ENCODE data around the gene MYO1B. TPM values are rescaled to one million over a fixed set of nuclear protein-coding genes. Genes with fewer than 3 reads are reported as not detected.
"Not testable (repeated sequence)": the region's sequence is repeated elsewhere in the genome, so short reads cannot be mapped to it uniquely, and the experiment has no call there.

Gene MYO1B
- polyA plus RNA-seq, 3 donors from 2014 or later: not detected

DNA sequence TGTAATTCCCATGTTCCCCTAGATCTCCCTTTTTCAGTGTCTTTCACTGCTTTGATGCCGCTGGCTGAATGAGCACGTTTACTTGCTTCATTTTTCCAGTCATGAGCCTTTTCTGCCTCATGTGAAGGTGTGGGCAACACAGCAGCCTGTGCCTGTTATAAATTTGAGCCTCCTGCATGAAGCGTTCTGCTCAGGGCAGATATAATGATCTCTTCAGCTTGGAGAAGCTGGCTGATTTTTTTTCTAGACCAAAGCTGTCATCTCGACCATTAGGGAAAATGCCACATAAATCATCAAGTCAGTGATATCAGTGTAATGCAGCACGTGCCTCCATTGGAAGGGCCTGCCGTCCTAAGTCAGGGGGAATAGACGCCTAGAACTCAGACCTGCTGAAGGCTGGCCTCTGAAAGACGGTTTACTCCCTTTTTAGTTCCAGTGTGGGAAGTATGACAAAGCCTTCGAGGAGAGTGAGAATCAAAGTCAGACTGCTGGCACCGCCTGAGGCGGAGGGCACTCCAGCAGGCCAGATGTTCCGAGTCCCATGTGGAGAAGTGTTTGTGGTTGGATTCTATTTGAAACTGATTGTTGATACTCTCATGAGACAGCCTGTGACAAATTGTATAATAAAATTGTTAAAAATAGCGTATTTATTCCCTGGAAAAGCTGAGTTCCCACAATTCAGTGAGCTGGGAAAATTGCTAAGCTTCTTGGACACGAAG is 196.5 kb downstream of the MYO1B start:
- Mint-ChIP-seq H3K27ac (no peak overlapping the region), H3K4me3 (no peak overlapping the region), H3K4me1 (no peaks in the 10 kb centered on the region), H3K9me3 (no peaks in the 10 kb centered on the region), H3K36me3 (no peaks in the 10 kb centered on the region), H3K27me3 (ENCODE audit: low read depth in 3 of 3) (peaks cover 0 to 2% (median 2%) of the 10 kb centered on the region in 3 donors)
- no peak for DNase-seq

DNA sequence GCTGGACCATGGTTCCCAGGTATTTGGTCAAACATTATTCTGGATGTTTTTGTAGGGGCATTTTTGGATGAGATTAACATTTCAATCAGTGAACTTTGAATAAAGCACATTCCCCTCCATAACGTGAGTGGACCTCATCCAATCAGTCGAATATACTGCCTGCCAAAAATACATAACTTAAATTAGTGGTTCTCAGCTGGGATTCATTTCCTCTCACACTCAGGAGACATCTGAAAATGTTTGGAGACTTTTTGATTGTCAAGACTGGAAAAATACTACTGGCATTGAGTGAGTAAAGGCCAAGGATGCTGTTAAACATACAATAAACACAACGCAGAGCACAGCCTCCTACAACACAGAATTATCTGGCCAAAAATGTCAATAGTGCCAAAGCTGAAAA is 198.2 kb downstream of the MYO1B start:
- peaks cover 2 to 3% (median 3%) of the 10 kb centered on the region in 3 donors for H3K27me3 Mint-ChIP-seq (ENCODE audit: low read depth in 3 of 3)
- DNase-seq: no peak

DNA sequence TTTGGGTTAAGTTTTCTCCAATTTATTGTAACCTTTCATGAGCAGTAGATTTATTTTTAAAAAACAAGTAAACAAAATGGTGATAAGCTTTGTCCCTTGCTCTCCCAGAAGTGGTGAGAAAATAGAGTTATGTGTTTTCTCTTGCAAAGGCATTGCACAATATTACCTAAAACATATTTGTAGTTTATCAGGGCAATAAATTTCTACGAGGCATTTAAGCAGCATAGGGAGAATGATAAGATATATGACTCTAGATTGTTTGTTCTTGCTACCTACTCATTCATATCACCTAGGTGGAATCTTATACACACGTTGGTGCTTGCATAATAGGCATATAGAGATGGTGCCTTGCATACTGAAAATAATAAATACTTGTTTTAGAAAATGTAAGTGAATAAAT is 201.7 kb downstream of the MYO1B start:
- Mint-ChIP-seq H3K4me3 (no peak overlapping the region), H3K27ac (no peak overlapping the region), H3K36me3 (no peaks in the 10 kb centered on the region), H3K4me1 (no peaks in the 10 kb centered on the region), H3K27me3 (ENCODE audit: low read depth in 3 of 3) (peaks cover 3 to 6% (median 5%) of the 10 kb centered on the region in 3 donors), H3K9me3 (peaks cover 0 to 1% (median 0%) of the 10 kb centered on the region in 6 donors)
- no peak for DNase-seq

More for the DNA sequence above, 198.2 kb downstream of the MYO1B start:
- peaks cover 0 to 1% (median 0%) of the 10 kb centered on the region in 6 donors for H3K9me3 Mint-ChIP-seq
- H3K4me1 Mint-ChIP-seq: no peaks in the 10 kb centered on the region
- no peak overlapping the region for H3K4me3 Mint-ChIP-seq
- no peak overlapping the region for H3K27ac Mint-ChIP-seq
- no peaks in the 10 kb centered on the region for H3K36me3 Mint-ChIP-seq

DNA sequence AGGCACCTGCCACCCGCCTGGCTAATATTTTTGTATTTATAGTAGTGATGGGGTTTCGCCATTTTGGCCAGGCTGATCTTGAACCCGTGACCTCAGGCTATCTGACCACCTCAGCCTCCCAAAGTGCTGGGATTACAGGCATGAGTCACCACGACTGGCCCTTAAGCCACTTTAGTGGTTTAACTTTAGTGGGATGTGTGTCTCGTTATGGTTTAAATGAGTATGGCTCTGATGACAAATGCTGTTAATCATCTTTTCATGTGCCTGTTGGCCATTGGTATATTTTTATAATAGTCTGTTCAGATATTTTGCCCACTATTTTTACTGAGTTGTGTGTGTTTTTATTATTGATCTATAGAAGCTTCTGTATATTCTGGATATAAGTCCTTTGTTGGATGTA is 205.9 kb downstream of the MYO1B start:
- H3K27me3 Mint-ChIP-seq (ENCODE audit: low read depth in 3 of 3): peaks cover 3 to 6% (median 5%) of the 10 kb centered on the region in 3 donors
- no peak overlapping the region for H3K4me3 Mint-ChIP-seq
- no peak for DNase-seq
- no peak overlapping the region for H3K27ac Mint-ChIP-seq
- peaks cover 0 to 4% (median 0%) of the 10 kb centered on the region in 3 donors for H3K36me3 Mint-ChIP-seq
- no peaks in the 10 kb centered on the region for H3K4me1 Mint-ChIP-seq
- H3K9me3 Mint-ChIP-seq: peaks cover 0 to 1% (median 0%) of the 10 kb centered on the region in 6 donors

DNA sequence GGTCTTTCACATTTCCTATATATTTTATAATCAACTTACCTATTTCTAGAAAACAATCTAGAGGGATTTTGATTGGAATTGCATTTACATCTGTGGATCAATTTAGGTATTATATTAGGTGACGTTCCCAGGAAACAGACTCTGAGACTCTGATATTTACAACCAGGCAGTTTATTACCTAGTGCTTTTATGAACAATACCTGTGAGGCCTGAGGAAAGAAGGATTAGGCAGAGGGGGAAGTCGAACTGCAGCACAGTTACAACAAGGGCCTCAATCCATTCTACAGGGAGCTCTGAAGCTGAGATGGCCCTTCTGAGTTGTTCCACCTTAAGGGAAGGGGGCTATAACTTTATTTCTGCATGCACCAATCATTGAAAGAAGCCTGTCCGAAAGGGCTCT is 206.9 kb downstream of the MYO1B start:
- no peak overlapping the region for H3K27ac Mint-ChIP-seq
- DNase-seq: no peak
- no peak overlapping the region for H3K4me3 Mint-ChIP-seq
- peaks cover 0 to 1% (median 0%) of the 10 kb centered on the region in 6 donors for H3K9me3 Mint-ChIP-seq
- peaks cover 0 to 4% (median 0%) of the 10 kb centered on the region in 3 donors for H3K36me3 Mint-ChIP-seq
- peaks cover 3 to 4% (median 3%) of the 10 kb centered on the region in 3 donors for H3K27me3 Mint-ChIP-seq (ENCODE audit: low read depth in 3 of 3)
- no peaks in the 10 kb centered on the region for H3K4me1 Mint-ChIP-seq

DNA sequence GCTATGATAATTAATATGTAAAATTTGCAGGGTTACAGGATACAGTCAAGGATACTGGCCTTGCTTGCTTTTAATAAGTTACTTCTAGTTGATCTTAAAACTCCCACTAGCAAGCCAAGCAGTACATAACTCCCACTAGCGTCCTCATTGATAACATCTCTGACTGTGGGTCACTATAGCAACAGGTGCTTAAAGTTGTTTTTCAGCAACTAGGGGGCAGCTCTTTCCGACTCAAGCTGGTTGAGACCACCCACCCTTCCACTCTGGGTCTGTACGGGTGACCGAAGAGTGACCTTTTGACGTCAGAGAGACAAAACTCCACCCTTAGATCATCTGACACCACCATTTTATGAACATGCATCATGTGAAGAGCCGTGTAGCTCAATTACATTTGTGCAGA is 208.6 kb downstream of the MYO1B start:
- Mint-ChIP-seq H3K27ac (no peak overlapping the region), H3K4me1 (no peaks in the 10 kb centered on the region), H3K4me3 (no peak overlapping the region), H3K27me3 (ENCODE audit: low read depth in 3 of 3) (peaks cover 0 to 4% (median 1%) of the 10 kb centered on the region in 3 donors), H3K9me3 (peaks cover 0 to 1% (median 0%) of the 10 kb centered on the region in 6 donors), H3K36me3 (peaks cover 0 to 4% (median 0%) of the 10 kb centered on the region in 3 donors)
- DNase-seq: no peak

DNA sequence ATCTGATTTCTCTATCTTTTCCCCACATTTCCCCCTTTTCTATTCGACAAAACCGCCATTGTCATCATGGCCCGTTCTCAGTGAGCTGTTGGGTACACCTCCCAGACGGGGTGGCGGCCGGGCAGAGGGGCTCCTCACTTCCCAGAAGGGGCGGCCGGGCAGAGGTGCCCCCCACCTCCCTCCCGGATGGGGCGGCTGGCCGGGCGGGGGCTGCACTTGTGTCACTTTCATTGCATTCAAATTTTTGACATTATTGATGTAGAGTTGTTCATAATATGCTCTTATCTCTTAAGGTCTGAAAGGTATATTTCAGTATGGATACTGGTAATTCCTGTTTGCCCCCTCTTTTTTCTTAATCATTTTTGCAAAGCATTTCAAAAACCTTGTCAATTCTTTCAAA is 211.3 kb downstream of the MYO1B start:
- not testable (repeated sequence) for DNase-seq; H3K4me3 Mint-ChIP-seq; H3K4me1 Mint-ChIP-seq; H3K27ac Mint-ChIP-seq; H3K36me3 Mint-ChIP-seq; H3K27me3 Mint-ChIP-seq (ENCODE audit: low read depth in 3 of 3)
- peaks cover 3 to 13% (median 10%) of the 10 kb centered on the region in 6 donors for H3K9me3 Mint-ChIP-seq

DNA sequence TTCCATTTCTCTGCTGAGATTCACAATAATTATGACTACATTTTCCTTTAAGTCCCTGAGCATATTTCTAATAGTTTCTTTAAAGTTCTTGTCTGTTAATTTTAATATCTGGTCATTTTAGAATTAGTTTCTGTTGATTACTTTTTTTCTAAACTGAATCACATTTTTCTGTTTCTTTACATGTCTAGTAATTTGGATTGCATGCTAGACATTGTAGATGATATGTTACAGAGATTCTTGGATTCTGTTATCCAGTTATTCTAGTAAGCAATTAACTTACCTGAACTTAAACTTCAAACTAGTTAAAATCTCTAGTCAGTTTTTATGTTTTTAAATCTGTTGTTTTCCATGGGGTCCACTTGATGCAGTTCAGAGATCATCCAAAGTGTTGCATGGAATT is 214.0 kb downstream of the MYO1B start:
- no peak overlapping the region for H3K4me3 Mint-ChIP-seq
- H3K4me1 Mint-ChIP-seq: no peaks in the 10 kb centered on the region
- H3K36me3 Mint-ChIP-seq: no peaks in the 10 kb centered on the region
- H3K27ac Mint-ChIP-seq: no peak overlapping the region
- peaks cover 3 to 13% (median 10%) of the 10 kb centered on the region in 6 donors for H3K9me3 Mint-ChIP-seq
- H3K27me3 Mint-ChIP-seq (ENCODE audit: low read depth in 3 of 3): peaks cover 0 to 4% (median 4%) of the 10 kb centered on the region in 3 donors
- DNase-seq: no peak

DNA sequence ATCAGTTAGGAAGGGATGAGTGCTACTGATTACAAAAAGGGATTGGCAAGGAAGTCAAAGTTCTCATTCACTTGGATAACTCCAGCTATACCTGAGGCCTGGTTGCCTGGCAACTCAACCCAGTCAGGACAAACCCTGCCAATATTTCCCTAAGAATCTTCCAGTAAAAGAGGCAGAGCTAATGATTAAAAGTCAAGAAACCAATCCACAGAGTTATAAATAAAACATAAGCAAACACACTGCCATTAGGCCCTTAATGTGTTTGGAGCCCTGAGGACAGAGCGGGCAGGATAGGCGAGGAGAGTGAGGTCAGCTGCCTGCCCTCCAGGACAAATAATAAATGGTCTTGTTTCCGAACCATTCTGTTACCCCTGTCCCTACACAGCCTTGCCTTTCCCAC is 217.2 kb downstream of the MYO1B start:
- peaks cover 0 to 4% (median 4%) of the 10 kb centered on the region in 3 donors for H3K27me3 Mint-ChIP-seq (ENCODE audit: low read depth in 3 of 3)
- H3K9me3 Mint-ChIP-seq: peaks cover 3 to 13% (median 10%) of the 10 kb centered on the region in 6 donors
- no peak for DNase-seq
- H3K4me1 Mint-ChIP-seq: no peaks in the 10 kb centered on the region
- H3K27ac Mint-ChIP-seq: no peak overlapping the region
- no peak overlapping the region for H3K4me3 Mint-ChIP-seq
- H3K36me3 Mint-ChIP-seq: no peaks in the 10 kb centered on the region

DNA sequence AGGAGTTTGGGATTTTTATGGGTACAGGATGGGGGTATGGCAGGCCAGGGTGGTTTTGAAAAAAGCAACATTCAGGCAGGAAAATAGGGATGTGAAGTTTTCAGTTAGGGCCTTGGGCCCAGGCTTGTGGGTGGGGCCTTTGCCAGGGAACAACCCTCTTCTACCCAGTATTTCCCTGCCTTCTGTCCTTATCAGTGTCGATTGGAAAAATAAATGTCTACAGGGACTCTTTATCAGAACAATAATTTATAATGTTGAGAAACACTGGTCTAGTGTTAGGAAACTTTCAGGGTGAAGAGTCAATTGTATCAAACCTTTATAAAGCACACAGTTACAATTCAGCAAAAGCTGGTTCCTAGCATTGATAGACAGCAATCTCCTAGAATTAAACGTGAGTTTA is 218.6 kb downstream of the MYO1B start:
- Mint-ChIP-seq H3K36me3 (no peaks in the 10 kb centered on the region), H3K27ac (no peak overlapping the region), H3K27me3 (ENCODE audit: low read depth in 3 of 3) (peaks cover 0 to 4% (median 4%) of the 10 kb centered on the region in 3 donors), H3K4me3 (no peak overlapping the region), H3K4me1 (no peaks in the 10 kb centered on the region), H3K9me3 (peaks cover 3 to 13% (median 9%) of the 10 kb centered on the region in 6 donors)
- no peak for DNase-seq

DNA sequence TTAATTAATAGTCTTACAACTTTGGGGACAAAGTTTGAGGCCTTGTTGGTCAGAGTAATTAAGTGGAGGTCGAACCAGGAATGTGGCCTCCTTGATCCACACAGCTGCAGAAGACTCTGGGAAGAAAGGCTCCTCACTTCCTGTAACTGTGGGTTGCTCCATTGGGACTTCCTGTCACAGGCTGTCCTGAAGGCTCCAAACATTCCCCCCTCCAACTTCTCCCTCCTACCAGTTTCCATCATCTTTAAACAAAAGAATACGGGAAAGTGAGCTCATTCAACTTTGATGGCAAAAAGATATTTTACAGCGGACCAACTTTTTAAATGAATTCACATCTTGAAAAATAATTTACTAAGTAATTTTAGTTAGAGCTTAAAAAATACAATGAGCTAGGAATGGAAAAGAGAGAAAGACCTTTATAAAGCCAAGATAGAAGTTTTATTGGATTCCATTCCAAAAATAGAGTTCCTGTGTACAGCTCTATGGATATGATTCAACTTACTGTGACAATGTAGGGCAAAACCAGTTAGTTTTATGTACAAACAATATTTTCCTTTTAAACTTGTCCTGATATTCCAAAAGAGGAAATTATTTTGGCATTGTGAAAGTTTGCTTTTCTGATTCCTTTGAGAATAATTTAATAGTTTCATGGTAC is 220.7 kb downstream of the MYO1B start:
- Mint-ChIP-seq H3K27me3 (ENCODE audit: low read depth in 3 of 3) (peaks cover 0 to 1% (median 0%) of the 10 kb centered on the region in 3 donors), H3K36me3 (no peaks in the 10 kb centered on the region), H3K27ac (no peak overlapping the region), H3K4me3 (no peak overlapping the region), H3K4me1 (no peaks in the 10 kb centered on the region), H3K9me3 (peaks cover 0 to 3% (median 0%) of the 10 kb centered on the region in 6 donors)
- no peak for DNase-seq

DNA sequence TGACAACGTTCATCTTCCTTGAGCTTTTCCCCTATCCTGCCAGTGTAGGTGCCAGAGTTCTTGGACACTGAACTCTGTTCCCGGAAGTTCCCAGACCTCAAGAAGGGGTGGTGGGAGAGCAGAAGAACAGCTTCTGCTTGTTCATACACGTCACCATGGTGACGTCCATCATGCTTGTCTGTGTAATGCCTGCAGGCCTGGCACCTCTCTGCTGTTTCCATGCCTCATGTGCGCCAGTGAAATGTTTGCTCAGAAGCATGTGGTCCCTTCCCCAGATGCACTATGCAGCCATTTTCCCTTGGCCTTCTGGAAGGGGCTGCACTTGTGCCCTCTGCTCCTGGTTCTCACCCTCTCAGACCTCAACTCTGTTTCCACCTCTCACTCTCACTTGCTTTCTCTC is 221.9 kb downstream of the MYO1B start:
- no peaks in the 10 kb centered on the region for H3K36me3 Mint-ChIP-seq
- no peak overlapping the region for H3K4me3 Mint-ChIP-seq
- H3K27ac Mint-ChIP-seq: no peak overlapping the region
- no peak for DNase-seq
- H3K27me3 Mint-ChIP-seq (ENCODE audit: low read depth in 3 of 3): peaks cover 0 to 1% (median 0%) of the 10 kb centered on the region in 3 donors
- no peaks in the 10 kb centered on the region for H3K4me1 Mint-ChIP-seq
- no peaks in the 10 kb centered on the region for H3K9me3 Mint-ChIP-seq

DNA sequence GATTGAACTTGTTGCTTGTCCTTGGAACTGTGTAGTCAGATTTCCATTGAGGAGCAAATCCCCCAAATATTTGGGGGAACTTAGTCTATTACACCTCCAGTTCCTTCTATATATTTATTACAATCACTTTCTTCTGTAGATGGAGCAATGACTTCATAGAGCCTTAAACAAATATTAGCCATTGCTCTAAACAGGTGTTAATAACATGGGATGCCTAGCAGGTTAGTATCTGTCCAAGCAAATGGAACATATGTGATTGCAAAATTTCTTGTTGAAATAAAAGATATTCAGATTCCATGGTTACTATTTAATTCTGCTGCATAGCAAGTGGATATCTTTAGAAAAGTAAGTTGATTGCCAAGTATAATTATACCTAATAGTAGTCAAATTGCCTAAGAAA is 225.1 kb downstream of the MYO1B start:
- H3K27ac Mint-ChIP-seq: no peak overlapping the region
- H3K9me3 Mint-ChIP-seq: no peaks in the 10 kb centered on the region
- no peaks in the 10 kb centered on the region for H3K36me3 Mint-ChIP-seq

DNA sequence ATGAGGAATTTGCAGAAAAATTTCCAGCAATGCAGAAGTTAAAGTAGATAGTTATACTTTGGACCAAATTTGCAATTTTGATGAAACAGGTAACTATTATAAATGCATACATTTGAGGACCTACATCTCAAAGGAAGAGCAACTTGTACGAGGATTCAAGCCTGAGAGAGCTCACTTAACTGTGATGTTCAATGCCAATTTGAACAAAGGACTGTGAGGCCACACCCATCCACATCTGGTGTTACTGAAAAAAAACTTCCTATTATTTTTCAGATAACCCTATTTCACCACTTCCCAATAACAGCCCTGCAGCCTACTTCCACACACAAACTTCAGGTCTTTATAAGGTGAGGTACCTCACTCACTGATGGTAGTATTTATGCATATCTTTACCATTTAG is 229.3 kb downstream of the MYO1B start:
- Mint-ChIP-seq H3K36me3 (no peaks in the 10 kb centered on the region), H3K27ac (no peak overlapping the region), H3K4me1 (no peaks in the 10 kb centered on the region)

More for the DNA sequence above, 225.1 kb downstream of the MYO1B start:
- Mint-ChIP-seq H3K4me1 (no peaks in the 10 kb centered on the region), H3K27me3 (ENCODE audit: low read depth in 3 of 3) (peaks cover 0 to 1% (median 0%) of the 10 kb centered on the region in 3 donors), H3K4me3 (no peak overlapping the region)
- DNase-seq: no peak

More for the DNA sequence above, 229.3 kb downstream of the MYO1B start:
- no peak for DNase-seq
- Mint-ChIP-seq H3K9me3 (no peaks in the 10 kb centered on the region), H3K27me3 (ENCODE audit: low read depth in 3 of 3) (peaks cover 0 to 3% (median 0%) of the 10 kb centered on the region in 3 donors), H3K4me3 (no peak overlapping the region)

All from immature natural killer cell (primary cell).